PC-9 (cell line): ENCODE data around the gene EAF1.

Experiments used
- CTCF ChIP-seq: fragments of 200-600 bp; sonication (generic); conservative IDR thresholded peaks from 2 replicates; pipeline ENCODE4 v1.6.1; 2017; ENCODE audit warnings: mixed run types, antibody characterized with exemption, mild to moderate bottlenecking, moderate library complexity
- EZH2 ChIP-seq: fragments of 200-600 bp; sonication (generic); IDR thresholded peaks from 2 replicates; pipeline ENCODE4 v1.8.0; 2017; ENCODE audit warnings: antibody characterized with exemption, low read depth

DNA sequence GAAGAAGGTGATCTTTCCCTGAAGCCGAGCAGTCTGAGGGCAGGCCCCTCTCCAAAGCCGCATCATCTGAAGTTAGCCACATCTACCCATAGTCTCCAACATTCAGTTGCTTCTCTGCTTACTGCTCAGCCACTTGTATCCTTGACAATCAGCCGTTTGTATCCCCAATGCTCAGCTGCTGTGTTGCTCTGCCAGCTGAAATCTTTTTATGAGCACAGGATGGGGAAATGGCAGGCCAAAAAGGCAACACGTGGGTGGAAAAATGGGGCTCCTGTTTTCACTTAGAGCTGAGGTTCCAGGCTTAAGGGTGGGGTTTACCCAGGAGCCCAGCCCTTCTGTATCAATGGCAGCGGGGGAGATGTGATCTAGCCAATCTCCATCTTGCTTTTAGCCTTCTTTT is 36.4 kb upstream of the EAF1 start:
- TF ChIP-seq CTCF: no peak
- TF ChIP-seq EZH2: no peak
